ENCODE measurements around the gene ANGPTL7. TPM values are rescaled to one million over a fixed set of nuclear protein-coding genes. Genes with fewer than 3 reads are reported as not detected.

The ANGPTL7 gene
- total and polyA plus RNA-seq, 4 donors = 0.21 to 0.73 (median 0.37) TPM

GRCh38 chr1:11168731-11169130, 20.4 kb upstream of the ANGPTL7 start:
- TF ChIP-seq CTCF (IDR thresholded peaks at IDR 0.05; ENCODE audit: control extremely low read depth, extremely low read depth) = no peak
- no peak overlapping the region for H3K9ac ChIP-seq (ENCODE audit: insufficient read depth in 1 of 2, low read length in 2 of 2)
- H3K4me3 ChIP-seq = no peak overlapping the region
- H3K27ac ChIP-seq (ENCODE audit: low read depth in 1 of 2, low read length in 1 of 2) = no peak overlapping the region
- no peaks in the 10 kb centered on the region for H3K27me3 ChIP-seq (ENCODE audit: control insufficient read depth in 3 of 3, insufficient read depth in 3 of 3, low read length in 2 of 3)
- DNase-seq (no peak), ATAC-seq (ENCODE audit: insufficient read depth, low FRiP score) (no peak)
- no peaks in the 10 kb centered on the region for H3K9me3 ChIP-seq (ENCODE audit: control insufficient read depth in 4 of 4, insufficient read depth in 3 of 4, low read length in 3 of 4)
- 80 to 88% methylated on average over 1 of the region's 1 CpG for WGBS, 2 donors
- peaks cover 0 to 9% (median 2%) of the 10 kb centered on the region in 4 donors for H3K36me3 ChIP-seq (ENCODE audit: control insufficient read depth in 4 of 4, insufficient read depth in 4 of 4, low read length in 4 of 4)
- no peaks in the 10 kb centered on the region for H3K4me1 ChIP-seq (ENCODE audit: control insufficient read depth in 5 of 5, insufficient read depth in 5 of 5, low read length in 5 of 5)

- Histone ChIP-seq H3K4me1 (ENCODE audit: control insufficient read depth in 5 of 5, insufficient read depth in 5 of 5, low read length in 5 of 5) (no peaks in the 10 kb centered on the region), H3K9ac (ENCODE audit: insufficient read depth in 1 of 2, low read length in 2 of 2) (no peak overlapping the region), H3K27me3 (ENCODE audit: control insufficient read depth in 3 of 3, insufficient read depth in 3 of 3, low read length in 2 of 3) (no peaks in the 10 kb centered on the region), H3K9me3 (ENCODE audit: control insufficient read depth in 4 of 4, insufficient read depth in 3 of 4, low read length in 3 of 4) (no peaks in the 10 kb centered on the region), H3K27ac (ENCODE audit: low read depth in 1 of 2, low read length in 1 of 2) (no peak overlapping the region), H3K4me3 (no peak overlapping the region), H3K36me3 (ENCODE audit: control insufficient read depth in 4 of 4, insufficient read depth in 4 of 4, low read length in 4 of 4) (peaks cover 0 to 9% (median 2%) of the 10 kb centered on the region in 4 donors)
- no peak for TF ChIP-seq CTCF (IDR thresholded peaks at IDR 0.05; ENCODE audit: control extremely low read depth, extremely low read depth)
- 79 to 90% methylated on average over 3 of the region's 3 CpGs for WGBS, 2 donors
- no peak for DNase-seq
- ATAC-seq (ENCODE audit: insufficient read depth, low FRiP score) = no peak
Observed at GRCh38 chr1:11169202-11169601, 20.0 kb upstream of the ANGPTL7 start.

- Histone ChIP-seq H3K27me3 (ENCODE audit: control insufficient read depth in 3 of 3, insufficient read depth in 3 of 3, low read length in 2 of 3) (no peaks in the 10 kb centered on the region), H3K27ac (ENCODE audit: low read depth in 1 of 2, low read length in 1 of 2) (no peak overlapping the region), H3K9me3 (ENCODE audit: control insufficient read depth in 4 of 4, insufficient read depth in 3 of 4, low read length in 3 of 4) (no peaks in the 10 kb centered on the region), H3K9ac (ENCODE audit: insufficient read depth in 1 of 2, low read length in 2 of 2) (no peak overlapping the region), H3K4me1 (ENCODE audit: control insufficient read depth in 5 of 5, insufficient read depth in 5 of 5, low read length in 5 of 5) (no peaks in the 10 kb centered on the region), H3K36me3 (ENCODE audit: control insufficient read depth in 4 of 4, insufficient read depth in 4 of 4, low read length in 4 of 4) (peaks cover 0 to 9% (median 2%) of the 10 kb centered on the region in 4 donors), H3K4me3 (no peak overlapping the region)
- DNase-seq (no peak), ATAC-seq (ENCODE audit: insufficient read depth, low FRiP score) (no peak)
- 93 to 98% methylated on average over 2 of the region's 2 CpGs for WGBS, 2 donors
- no peak for TF ChIP-seq CTCF (IDR thresholded peaks at IDR 0.05; ENCODE audit: control extremely low read depth, extremely low read depth)
Observed at GRCh38 chr1:11170102-11170501, 19.1 kb upstream of the ANGPTL7 start.

All from lung (tissue), 12 donors.